ENCODE measurements around the gene COG2. TPM values are rescaled to one million over a fixed set of nuclear protein-coding genes. Genes with fewer than 3 reads are reported as not detected.

The COG2 gene
- total and polyA plus RNA-seq, 2 experiments from 2014 or later, result 14.6 to 16.4 TPM

GRCh38 chr1:230612651-230613050 is 29.6 kb upstream of the COG2 start:
- in situ Hi-C loops (cut with MboI), result no loop called here
- Histone ChIP-seq H3K36me3 (ENCODE audit: low read depth) (no peaks in the 10 kb centered on the region), H3K9me2 (ENCODE audit: insufficient read depth) (no peaks in the 10 kb centered on the region), H3K9ac (no peak overlapping the region), H3K27me3 (replicated peaks; ENCODE audit: insufficient read depth) (peaks cover 11% of the 10 kb centered on the region), H3K27ac (no peak overlapping the region), H3K4me3 (no peak overlapping the region), H3K4me1 (ENCODE audit: insufficient read depth) (no peaks in the 10 kb centered on the region), H2AFZ (no peak overlapping the region), H3K79me2 (ENCODE audit: insufficient read depth) (no peaks in the 10 kb centered on the region), H3F3A (ENCODE audit: insufficient read depth) (no peaks in the 10 kb centered on the region), H3K9me3 (ENCODE audit: low read depth) (no peaks in the 10 kb centered on the region), H4K20me1 (ENCODE audit: insufficient read depth) (no peaks in the 10 kb centered on the region), H3K4me2 (ENCODE audit: unreplicated experiment) (no peak overlapping the region)
- TF ChIP-seq EZH2phosphoT487 (IDR thresholded peaks at IDR 0.05; ENCODE audit: insufficient read depth, low read depth) (no peak), EZH2 (IDR thresholded peaks at IDR 0.05; ENCODE audit: insufficient read depth, poor library complexity, severe bottlenecking) (no peak)
- WGBS, 2 experiments (ENCODE audit: low coverage in 1 of 2, low lambda C conversion rate in 2 of 2, missing lambda C conversion rate in 2 of 2), result 24 to 29% methylated on average over 1 of the region's 1 CpG
- no peak for DNase-seq

GRCh38 chr1:230614121-230614520 is 28.2 kb upstream of the COG2 start:
- H3K27ac ChIP-seq, result no peak overlapping the region
- H3K79me2 ChIP-seq (ENCODE audit: insufficient read depth), result no peaks in the 10 kb centered on the region
- H3F3A ChIP-seq (ENCODE audit: insufficient read depth), result no peaks in the 10 kb centered on the region
- peaks cover 10% of the 10 kb centered on the region for H3K27me3 ChIP-seq (replicated peaks; ENCODE audit: insufficient read depth)
- no peak overlapping the region for H3K4me2 ChIP-seq (ENCODE audit: unreplicated experiment)
- TF ChIP-seq EZH2 (IDR thresholded peaks at IDR 0.05; ENCODE audit: insufficient read depth, poor library complexity, severe bottlenecking) (no peak), EZH2phosphoT487 (IDR thresholded peaks at IDR 0.05; ENCODE audit: insufficient read depth, low read depth) (no peak)
- H3K9me2 ChIP-seq (ENCODE audit: insufficient read depth), result no peaks in the 10 kb centered on the region
- H3K36me3 ChIP-seq (ENCODE audit: low read depth), result no peaks in the 10 kb centered on the region
- H3K4me1 ChIP-seq (ENCODE audit: insufficient read depth), result no peaks in the 10 kb centered on the region
- no peaks in the 10 kb centered on the region for H4K20me1 ChIP-seq (ENCODE audit: insufficient read depth)
- H2AFZ ChIP-seq, result no peak overlapping the region
- no peak overlapping the region for H3K9ac ChIP-seq
- H3K9me3 ChIP-seq (ENCODE audit: low read depth), result no peaks in the 10 kb centered on the region
- WGBS, 2 experiments (ENCODE audit: low coverage in 1 of 2, low lambda C conversion rate in 2 of 2, missing lambda C conversion rate in 2 of 2), result 35 to 39% methylated on average over 3 of the region's 3 CpGs
- DNase-seq, result no peak
- no peak overlapping the region for H3K4me3 ChIP-seq
- in situ Hi-C loops (cut with MboI), result no loop called here

GRCh38 chr1:230618537-230618936 is 23.7 kb upstream of the COG2 start:
- WGBS, 2 experiments (ENCODE audit: low coverage in 1 of 2, low lambda C conversion rate in 2 of 2, missing lambda C conversion rate in 2 of 2), result 40 to 56% methylated on average over 2 of the region's 2 CpGs
- no peak overlapping the region for H2AFZ ChIP-seq
- no peaks in the 10 kb centered on the region for H3K4me1 ChIP-seq (ENCODE audit: insufficient read depth)
- no peak for TF ChIP-seq EZH2 (IDR thresholded peaks at IDR 0.05; ENCODE audit: insufficient read depth, poor library complexity, severe bottlenecking)
- no peak for TF ChIP-seq EZH2phosphoT487 (IDR thresholded peaks at IDR 0.05; ENCODE audit: insufficient read depth, low read depth)
- no peak for DNase-seq
- H3K9ac ChIP-seq, result no peak overlapping the region
- no peaks in the 10 kb centered on the region for H3K79me2 ChIP-seq (ENCODE audit: insufficient read depth)
- no peak overlapping the region for H3K27ac ChIP-seq
- H3F3A ChIP-seq (ENCODE audit: insufficient read depth), result no peaks in the 10 kb centered on the region
- in situ Hi-C loops (cut with MboI), result no loop called here
- no peak overlapping the region for H3K4me2 ChIP-seq (ENCODE audit: unreplicated experiment)
- H3K9me3 ChIP-seq (ENCODE audit: low read depth), result no peaks in the 10 kb centered on the region
- 0 out of 2 replicates have a peak, but pooled peaks cover 8% of the 10 kb centered on the region for H3K27me3 ChIP-seq (replicated peaks; ENCODE audit: insufficient read depth)
- H3K9me2 ChIP-seq (ENCODE audit: insufficient read depth), result no peaks in the 10 kb centered on the region
- no peaks in the 10 kb centered on the region for H4K20me1 ChIP-seq (ENCODE audit: insufficient read depth)
- H3K36me3 ChIP-seq (ENCODE audit: low read depth), result no peaks in the 10 kb centered on the region
- H3K4me3 ChIP-seq, result no peak overlapping the region

- H3K36me3 ChIP-seq (ENCODE audit: low read depth), result no peaks in the 10 kb centered on the region
- H3F3A ChIP-seq (ENCODE audit: insufficient read depth), result no peaks in the 10 kb centered on the region
- no peaks in the 10 kb centered on the region for H3K9me3 ChIP-seq (ENCODE audit: low read depth)
- H3K79me2 ChIP-seq (ENCODE audit: insufficient read depth), result no peaks in the 10 kb centered on the region
- no peak overlapping the region for H2AFZ ChIP-seq
- no peaks in the 10 kb centered on the region for H3K4me1 ChIP-seq (ENCODE audit: insufficient read depth)
- no peaks in the 10 kb centered on the region for H4K20me1 ChIP-seq (ENCODE audit: insufficient read depth)
- no peak for DNase-seq
- no peak overlapping the region for H3K27ac ChIP-seq
- no peak overlapping the region for H3K4me3 ChIP-seq
- no peak for TF ChIP-seq EZH2phosphoT487 (IDR thresholded peaks at IDR 0.05; ENCODE audit: insufficient read depth, low read depth)
- TF ChIP-seq EZH2 (IDR thresholded peaks at IDR 0.05; ENCODE audit: insufficient read depth, poor library complexity, severe bottlenecking), result no peak
- in situ Hi-C loops (cut with MboI), result no loop called here
- 12 to 24% methylated on average over 3 of the region's 3 CpGs for WGBS, 2 experiments (ENCODE audit: low coverage in 1 of 2, low lambda C conversion rate in 2 of 2, missing lambda C conversion rate in 2 of 2)
- H3K4me2 ChIP-seq (ENCODE audit: unreplicated experiment), result no peak overlapping the region
- H3K27me3 ChIP-seq (replicated peaks; ENCODE audit: insufficient read depth), result 0 out of 2 replicates have a peak, but pooled peaks cover 8% of the 10 kb centered on the region
- H3K9ac ChIP-seq, result no peak overlapping the region
- no peaks in the 10 kb centered on the region for H3K9me2 ChIP-seq (ENCODE audit: insufficient read depth)
Observed at GRCh38 chr1:230620649-230621323, 21.5 kb upstream of the COG2 start.

Data from GM23248 (cell line).